DOHH2 (cell line): ENCODE results near the gene MYD88.

Source experiments
- H3F3A ChIP-seq: fragments of 200-600 bp; sonication (generic), shearing (Covaris generic); 2 replicates; pipeline ENCODE4 v1.6.0; 2016; ENCODE audit warnings: antibody characterized with exemption, mild to moderate bottlenecking; ENCODE audit not compliant: control insufficient read depth, insufficient read depth
- H3K27ac ChIP-seq: fragments of 200-600 bp; sonication (generic); 2 replicates; pipeline ENCODE4 v1.5.1; 2014; ENCODE audit warnings: low read depth, mild to moderate bottlenecking, low read length, moderate library complexity
- H3K27me3 ChIP-seq: fragments of 200-600 bp; sonication (generic); 2 replicates; pipeline ENCODE4 v1.6.1; 2014; ENCODE audit warnings: mild to moderate bottlenecking, low read length, mixed read lengths; ENCODE audit not compliant: control insufficient read depth
- H3K36me3 ChIP-seq: fragments of 200-600 bp; sonication (generic); 2 replicates; pipeline ENCODE4 v1.6.1; 2014; ENCODE audit warnings: mild to moderate bottlenecking, low read length, moderate library complexity, mixed read lengths; ENCODE audit not compliant: control insufficient read depth
- H3K4me1 ChIP-seq: fragments of 200-600 bp; sonication (generic); 2 replicates; pipeline ENCODE4 v1.6.1; 2014; ENCODE audit warnings: mild to moderate bottlenecking, low read length, mixed read lengths; ENCODE audit not compliant: control insufficient read depth
- H3K4me2 ChIP-seq: fragments of 200-600 bp; sonication (generic); 2 replicates; pipeline ENCODE4 v1.6.0; 2014; ENCODE audit warnings: mild to moderate bottlenecking, low read length, moderate library complexity
- H3K4me3 ChIP-seq: fragments of 200-600 bp; sonication (generic); 2 replicates; pipeline ENCODE4 v1.5.1; 2014; ENCODE audit warnings: mild to moderate bottlenecking, low read length, mixed read lengths
- H3K79me2 ChIP-seq: fragments of 200-600 bp; sonication (generic); 2 replicates; pipeline ENCODE4 v1.6.1; 2014; ENCODE audit warnings: mild to moderate bottlenecking, low read length, mixed read lengths; ENCODE audit not compliant: control insufficient read depth
- H3K9me2 ChIP-seq: fragments of 200-600 bp; sonication (generic); replicated peaks from 2 replicates; pipeline ENCODE4 v1.6.1; 2014; ENCODE audit warnings: mild to moderate bottlenecking, low read length, mixed read lengths; ENCODE audit not compliant: control insufficient read depth
- H3K9me3 ChIP-seq: fragments of 200-600 bp; sonication (generic); 2 replicates; pipeline ENCODE4 v1.6.1; 2014; ENCODE audit warnings: antibody characterized with exemption, low read length, mixed read lengths; ENCODE audit not compliant: control insufficient read depth, insufficient read depth
- H4K20me1 ChIP-seq: fragments of 200-600 bp; sonication (generic); 2 replicates; pipeline ENCODE4 v1.6.0; 2014; ENCODE audit warnings: low read depth, mild to moderate bottlenecking, antibody characterized with exemption, low read length, moderate library complexity; ENCODE audit not compliant: control insufficient read depth, insufficient read depth
- CTCF ChIP-seq: fragments of 200-600 bp; sonication (generic); IDR thresholded peaks from one replicate; pipeline ENCODE4 v1.5.1; 2014; ENCODE audit warnings: antibody characterized with exemption, mild to moderate bottlenecking, low read depth, low read length; ENCODE audit not compliant: poor library complexity, severe bottlenecking
- EZH2phosphoT487 ChIP-seq: fragments of 200-600 bp; sonication (generic); IDR thresholded peaks from 2 replicates; pipeline ENCODE4 v1.6.1; 2017; ENCODE audit warnings: borderline replicate concordance, mild to moderate bottlenecking, antibody characterized with exemption, low read length, moderate library complexity, mixed read lengths

Gene MYD88

GRCh38 chr3:38149708-38150107, 11.2 kb downstream of the MYD88 start:
- Histone ChIP-seq H3K79me2 (no peaks in the 10 kb centered on the region), H3K9me3 (peaks cover 15% of the 10 kb centered on the region; the same call in 1 of the 2 replicates), H4K20me1 (no peaks in the 10 kb centered on the region), H3K4me3 (peak overlapping the region; percentile 31), H3K27ac (peak overlapping the region; percentile 57), H3K36me3 (no peaks in the 10 kb centered on the region), H3K4me2 (peak overlapping the region; percentile 60), H3K9me2 (no peaks in the 10 kb centered on the region), H3K4me1 (peaks cover 41% of the 10 kb centered on the region), H3F3A (peaks cover 16% of the 10 kb centered on the region; the same call in 1 of the 2 replicates), H3K27me3 (no peaks in the 10 kb centered on the region)
- TF ChIP-seq CTCF: no peak
- TF ChIP-seq EZH2phosphoT487: no peak

- no peak overlapping the region for H3K27ac ChIP-seq
- TF ChIP-seq EZH2phosphoT487 (no peak), CTCF (peak; percentile 45)
Observed at GRCh38 chr3:38150780-38151528, 12.5 kb downstream of the MYD88 start.

GRCh38 chr3:38151667-38152265, 13.3 kb downstream of the MYD88 start:
- Histone ChIP-seq H3K27me3 (0 out of 2 replicates have a peak, but pooled peaks cover 2% of the 10 kb centered on the region), H4K20me1 (no peaks in the 10 kb centered on the region), H3F3A (peaks cover 13% of the 10 kb centered on the region; the same call in 1 of the 2 replicates), H3K4me2 (no peak overlapping the region), H3K4me3 (no peak overlapping the region), H3K4me1 (peaks cover 41% of the 10 kb centered on the region), H3K27ac (no peak overlapping the region), H3K9me2 (no peaks in the 10 kb centered on the region), H3K9me3 (peaks cover 9% of the 10 kb centered on the region; the same call in 1 of the 2 replicates), H3K79me2 (no peaks in the 10 kb centered on the region), H3K36me3 (no peaks in the 10 kb centered on the region)
- no peak for TF ChIP-seq EZH2phosphoT487
- TF ChIP-seq CTCF: no peak

More at GRCh38 chr3:38150780-38151528, 12.5 kb downstream of the MYD88 start:
- H3K9me2 ChIP-seq: no peaks in the 10 kb centered on the region
- no peaks in the 10 kb centered on the region for H3K36me3 ChIP-seq
- no peak overlapping the region for H3K4me2 ChIP-seq
- H3F3A ChIP-seq: peaks cover 16% of the 10 kb centered on the region; the same call in 1 of the 2 replicates
- H3K4me3 ChIP-seq: no peak overlapping the region
- H3K27me3 ChIP-seq: 0 out of 2 replicates have a peak, but pooled peaks cover 2% of the 10 kb centered on the region
- no peaks in the 10 kb centered on the region for H4K20me1 ChIP-seq
- H3K79me2 ChIP-seq: no peaks in the 10 kb centered on the region
- H3K4me1 ChIP-seq: peaks cover 41% of the 10 kb centered on the region
- H3K9me3 ChIP-seq: peaks cover 15% of the 10 kb centered on the region; the same call in 1 of the 2 replicates
